Colon (tissue), 2 donors: ENCODE results near the gene NT5C3A.
"Not testable (repeated sequence)": the region's sequence is repeated elsewhere in the genome, so short reads cannot be mapped to it uniquely, and the experiment has no call there.

Experiments used
- FAIRE-seq: peaks from 2 replicates; lab custom pipeline; 2012; peaks lifted over from hg19 to GRCh38; lab: Jason Lieb, UNC
- donor health status: control.
- donor health status: control.

NT5C3A gene

GRCh38 chr7:32979246-32979645, 83.3 kb downstream of the NT5C3A start:
- FAIRE-seq = not testable (repeated sequence)

- not testable (repeated sequence) for FAIRE-seq
These were observed 85.4 kb downstream of the NT5C3A start for GRCh38 chr7:32977159-32977558.

GRCh38 chr7:32971967-32972366, 90.6 kb downstream of the NT5C3A start:
- FAIRE-seq = not testable (repeated sequence)

GRCh38 chr7:32967268-32967582, 95.4 kb downstream of the NT5C3A start:
- not testable (repeated sequence) for FAIRE-seq

GRCh38 chr7:32966489-32967267, 95.9 kb downstream of the NT5C3A start:
- not testable (repeated sequence) for FAIRE-seq

GRCh38 chr7:32964461-32965159, 98.0 kb downstream of the NT5C3A start:
- FAIRE-seq = not testable (repeated sequence)
